IPS DF 19.7 (cell line): ENCODE data around the gene CCDC71L.
"Not testable (repeated sequence)": the region's sequence is repeated elsewhere in the genome, so short reads cannot be mapped to it uniquely, and the experiment has no call there.

Source experiments
- DNase-seq: peaks from one replicate; pipeline ENCODE4 v3.0.0-alpha.2; 2013; ENCODE audit warnings: low read depth, low spot score

The CCDC71L gene

GRCh38 chr7:106660862-106661720 is at the start of gene CCDC71L:
Gene CCDC71L, minus strand, starts transcription at chr7:106661158. Its CDS starts 262 bp downstream, at chr7:106660896.
- DNase-seq, result no peak

- DNase-seq, result not testable (repeated sequence)
These were observed 48.6 kb upstream of the CCDC71L start for GRCh38 chr7:106709604-106710003.

- DNase-seq, result no peak
These were observed 43.3 kb upstream of the CCDC71L start for GRCh38 chr7:106704000-106704840.

- no peak for DNase-seq
These were observed 32.9 kb upstream of the CCDC71L start for GRCh38 chr7:106693677-106694353.

- DNase-seq, result no peak
These were observed 31.6 kb upstream of the CCDC71L start for GRCh38 chr7:106692450-106693051.

- not testable (repeated sequence) for DNase-seq
These were observed 27.2 kb upstream of the CCDC71L start for GRCh38 chr7:106688161-106688560.

GRCh38 chr7:106683941-106684340 is 23.0 kb upstream of the CCDC71L start:
- DNase-seq, result no peak

GRCh38 chr7:106681815-106682495 is 21.0 kb upstream of the CCDC71L start:
- no peak for DNase-seq

GRCh38 chr7:106679153-106679931 is 18.4 kb upstream of the CCDC71L start:
- DNase-seq, result no peak

- no peak for DNase-seq
These were observed 17.8 kb upstream of the CCDC71L start for GRCh38 chr7:106678795-106679152.

GRCh38 chr7:106676506-106676905 is 15.5 kb upstream of the CCDC71L start:
- DNase-seq, result not testable (repeated sequence)

- not testable (repeated sequence) for DNase-seq
These were observed 12.7 kb upstream of the CCDC71L start for GRCh38 chr7:106673688-106674087.

- not testable (repeated sequence) for DNase-seq
These were observed 11.0 kb upstream of the CCDC71L start for GRCh38 chr7:106671930-106672329.

- no peak for DNase-seq
These were observed 10.2 kb upstream of the CCDC71L start for GRCh38 chr7:106671160-106671559.

GRCh38 chr7:106668861-106669524 is 8.0 kb upstream of the CCDC71L start:
- DNase-seq, result no peak

GRCh38 chr7:106666353-106666752 is 5.4 kb upstream of the CCDC71L start:
- no peak for DNase-seq

- DNase-seq, result no peak
These were observed 3.4 kb upstream of the CCDC71L start for GRCh38 chr7:106664343-106664742.

GRCh38 chr7:106659963-106660861 is 746 bp downstream of the CCDC71L start:
- DNase-seq, result no peak
